Mucosa of descending colon (tissue), 3 donors: ENCODE results near the gene ERBB4. TPM values are rescaled to one million over a fixed set of nuclear protein-coding genes. Genes with fewer than 3 reads are reported as not detected.

Experiments
- ATAC-seq: fragments of 200-7000 bp; cut with Tn5 transposase; one replicate; pipeline ENCODE4 v1.9.1; 2020; ENCODE audit warnings: mild to moderate bottlenecking, moderate library complexity
- DNase-seq, 3 donors: peaks; one replicate each; pipeline ENCODE4 v3.0.0-alpha.2; 2020
- H3K36me3 ChIP-seq: fragments of 200-600 bp; one replicate; pipeline ENCODE4 v1.8.0; 2021; ENCODE audit warnings: low read depth, mild to moderate bottlenecking
- H3K4me1 ChIP-seq: fragments of 200-600 bp; one replicate; pipeline ENCODE4 v1.8.0; 2021; ENCODE audit warnings: low read depth, mild to moderate bottlenecking
- H3K4me3 ChIP-seq: fragments of 200-600 bp; one replicate; pipeline ENCODE4 v1.8.0; 2021; ENCODE audit warnings: mild to moderate bottlenecking
- H3K9me3 ChIP-seq: fragments of 200-600 bp; one replicate; pipeline ENCODE4 v1.8.0; 2021; ENCODE audit warnings: mild to moderate bottlenecking
- CTCF ChIP-seq: fragments of 200-600 bp; IDR thresholded peaks from one replicate; pipeline ENCODE4 v1.8.0; 2022; ENCODE audit warnings: antibody characterized with exemption, mild to moderate bottlenecking
- intact Hi-C, 2 donors: fragments of 100-400 bp; cut with DNase I in 1 of 2; cut with micrococcal nuclease in 1 of 2; formaldehyde crosslinking; loops; one replicate each; pipeline versions ENCODE4 v1.11.0 to v1.11.1; 2022; cut with DNase I, micrococcal nuclease
- total RNA-seq, 3 donors: library from RNA; stranded (reverse); fragmentation: NEBNext Ultra II Directional in 2 of 3; extraction: Animal tissue kit (Norgen Biotek cat#: 25700) in 2 of 3; gene quantifications; one replicate each; pipeline versions ENCODE4 v1.2.1 to v1.2.4, GENCODE V29; 2021 to 2023
- donor health status: DM: no; HTN: no; CAD: no; lungs with moderate emphysema.
- donor health status: DM: no; HTN: no; CAD: no.
- donor health status: DM: no; HTN: yes; CAD: no.

The ERBB4 gene
- total RNA-seq, 3 donors from 2014 or later: 0.05 to 0.25 TPM; not detected in 1

GRCh38 chr2:211349031-211349430 lies 1189.6 kb downstream of the ERBB4 start:
- no peaks in the 10 kb centered on the region for H3K9me3 ChIP-seq
- ATAC-seq (no peak), DNase-seq (no peak)
- intact Hi-C loops: no loop called here
- H3K4me1 ChIP-seq: no peaks in the 10 kb centered on the region
- no peak for TF ChIP-seq CTCF
- no peaks in the 10 kb centered on the region for H3K36me3 ChIP-seq
- no peak overlapping the region for H3K4me3 ChIP-seq

- no peak for TF ChIP-seq CTCF
- no peaks in the 10 kb centered on the region for H3K4me1 ChIP-seq
- no peak for DNase-seq
- intact Hi-C loops: no loop called here
- no peaks in the 10 kb centered on the region for H3K36me3 ChIP-seq
- ATAC-seq: no peak
- no peak overlapping the region for H3K4me3 ChIP-seq
- no peaks in the 10 kb centered on the region for H3K9me3 ChIP-seq
Observed at GRCh38 chr2:211347328-211347727, 1191.3 kb downstream of the ERBB4 start.

- no peak for ATAC-seq
- H3K36me3 ChIP-seq: no peaks in the 10 kb centered on the region
- intact Hi-C loops: no loop called here
- H3K9me3 ChIP-seq: no peaks in the 10 kb centered on the region
- DNase-seq: no peak
- no peak overlapping the region for H3K4me3 ChIP-seq
- H3K4me1 ChIP-seq: no peaks in the 10 kb centered on the region
- no peak for TF ChIP-seq CTCF
Observed at GRCh38 chr2:211344289-211344688, 1194.3 kb downstream of the ERBB4 start.

DNA sequence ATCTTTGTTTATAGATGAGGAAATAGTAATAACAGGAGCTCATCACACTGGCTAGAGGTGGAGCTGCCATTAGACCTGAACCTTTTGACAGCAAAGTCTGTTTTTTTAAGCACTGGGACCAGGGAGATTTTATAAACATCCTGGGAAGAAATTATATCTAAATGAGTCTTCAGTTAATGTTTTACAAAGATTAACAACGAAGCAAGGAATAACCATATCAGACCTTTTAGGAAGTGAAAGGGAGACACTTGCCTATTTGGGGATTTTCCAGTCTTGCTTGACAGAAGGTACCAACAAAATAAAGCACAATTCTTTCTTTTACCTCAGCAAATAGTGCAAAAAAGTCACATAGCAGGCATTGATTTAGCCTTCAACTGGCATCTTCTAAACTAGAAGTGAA lies 1205.2 kb downstream of the ERBB4 start:
- TF ChIP-seq CTCF: no peak
- no peaks in the 10 kb centered on the region for H3K36me3 ChIP-seq
- intact Hi-C loops: no loop called here
- no peaks in the 10 kb centered on the region for H3K9me3 ChIP-seq
- no peak overlapping the region for H3K4me3 ChIP-seq
- no peaks in the 10 kb centered on the region for H3K4me1 ChIP-seq
- ATAC-seq (no peak), DNase-seq (no peak)

DNA sequence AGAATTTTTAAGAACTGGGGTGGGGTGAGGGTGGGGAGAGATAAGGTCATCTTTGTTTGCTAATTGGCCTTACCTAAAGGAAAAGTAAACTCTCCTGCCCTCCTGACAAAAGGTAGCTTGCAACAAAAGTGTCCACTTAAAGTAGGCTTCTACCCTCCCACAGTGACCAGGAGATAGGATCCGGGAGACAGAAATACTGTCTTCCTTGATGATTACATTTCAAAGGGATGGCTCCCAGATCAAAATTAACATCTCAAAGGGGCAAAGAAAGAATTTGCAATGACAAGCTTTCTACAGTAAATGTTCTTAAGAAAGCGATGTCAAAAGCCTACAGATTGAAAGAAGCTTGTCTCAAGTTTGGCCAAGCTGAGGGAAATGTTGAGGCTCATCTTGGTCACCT lies 1206.9 kb downstream of the ERBB4 start:
- ATAC-seq: no peak
- intact Hi-C loops: no loop called here

More for the DNA sequence above, 1206.9 kb downstream of the ERBB4 start:
- no peak for TF ChIP-seq CTCF
- Histone ChIP-seq H3K4me1 (no peaks in the 10 kb centered on the region), H3K9me3 (no peaks in the 10 kb centered on the region), H3K36me3 (no peaks in the 10 kb centered on the region), H3K4me3 (no peak overlapping the region)
- no peak for DNase-seq
